GM12892 (cell line): ENCODE results near the gene EXOC4.

Experiments used
- POLR2A ChIP-seq: IDR thresholded peaks from 2 replicates; pipeline ENCODE4 v1.6.1; 2011; ENCODE audit warnings: low read depth, low read length, control low read depth
- POLR2AphosphoS5 ChIP-seq: IDR thresholded peaks from 2 replicates; pipeline ENCODE4 v1.6.1; 2011; ENCODE audit warnings: low read depth, low read length, control low read depth
- TAF1 ChIP-seq: IDR thresholded peaks from 2 replicates; pipeline ENCODE4 v1.6.1; 2011; ENCODE audit warnings: low read depth, mild to moderate bottlenecking, control low read depth, low read length, borderline replicate concordance

DNA sequence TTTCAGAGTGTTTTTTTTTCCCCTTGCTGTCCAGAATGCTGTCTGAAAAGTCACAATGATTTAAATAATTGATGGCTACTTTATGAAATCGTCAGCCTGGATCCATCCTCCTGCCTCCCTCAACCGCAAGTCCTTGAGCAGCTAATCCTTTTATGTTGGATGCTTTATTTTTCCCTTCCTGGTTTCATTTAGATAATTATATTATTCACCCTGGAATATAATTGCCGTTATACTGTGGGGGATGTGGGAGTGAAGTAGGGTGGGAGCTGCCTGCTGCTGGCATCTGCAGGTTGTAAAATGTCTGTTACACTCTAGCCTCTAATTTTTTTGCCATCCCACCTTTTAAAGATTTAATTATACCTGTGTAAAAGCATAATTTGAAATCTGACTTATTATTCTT, 583.8 kb downstream of the EXOC4 start:
- no peak for TF ChIP-seq POLR2A
- TF ChIP-seq TAF1, result no peak
- no peak for TF ChIP-seq POLR2AphosphoS5
